ENCODE results near the gene SETD7.
"Not testable (repeated sequence)": the region's sequence is repeated elsewhere in the genome, so short reads cannot be mapped to it uniquely, and the experiment has no call there.

SETD7 gene

DNA sequence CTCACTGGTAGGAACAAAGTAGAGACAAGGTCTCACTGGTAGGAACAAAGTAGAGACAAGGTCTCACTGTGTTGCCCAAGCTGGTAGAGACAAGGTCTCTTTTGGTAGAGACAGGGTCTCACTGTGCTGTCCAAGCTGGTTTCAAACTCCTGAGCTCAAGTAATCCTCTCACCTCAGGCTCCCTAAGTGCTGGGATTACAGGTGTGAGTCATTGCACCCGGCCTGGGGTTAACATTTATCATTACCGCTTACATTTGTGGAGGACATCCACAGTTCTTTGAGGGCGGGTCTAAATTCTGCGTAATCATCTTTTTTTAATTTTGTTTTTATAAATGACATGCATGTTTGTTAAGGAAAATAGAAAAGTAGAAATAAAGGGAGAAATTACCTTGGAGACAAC lies 90.1 kb downstream of the SETD7 start:
- DNase-seq (ENCODE audit: low spot score): no peak

DNA sequence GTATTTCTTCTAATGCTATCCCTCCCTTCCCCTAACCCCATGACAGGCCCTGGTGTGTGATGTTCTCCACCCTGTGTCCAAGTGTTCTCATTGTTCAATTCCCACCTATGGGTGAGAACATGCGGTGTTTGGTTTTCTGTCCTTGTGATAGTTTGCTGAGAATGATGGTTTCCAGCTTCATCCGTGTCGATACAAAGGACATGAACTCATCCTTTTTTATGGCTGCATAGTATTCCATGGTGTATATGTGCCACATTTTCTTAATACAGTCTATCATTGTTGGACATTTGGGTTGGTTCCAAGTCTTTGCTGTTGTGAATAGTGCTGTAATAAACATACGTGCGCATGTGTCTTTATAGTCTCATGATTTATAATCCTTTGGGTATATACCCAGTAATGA lies 91.5 kb downstream of the SETD7 start:
- DNase-seq (ENCODE audit: low spot score): not testable (repeated sequence)

DNA sequence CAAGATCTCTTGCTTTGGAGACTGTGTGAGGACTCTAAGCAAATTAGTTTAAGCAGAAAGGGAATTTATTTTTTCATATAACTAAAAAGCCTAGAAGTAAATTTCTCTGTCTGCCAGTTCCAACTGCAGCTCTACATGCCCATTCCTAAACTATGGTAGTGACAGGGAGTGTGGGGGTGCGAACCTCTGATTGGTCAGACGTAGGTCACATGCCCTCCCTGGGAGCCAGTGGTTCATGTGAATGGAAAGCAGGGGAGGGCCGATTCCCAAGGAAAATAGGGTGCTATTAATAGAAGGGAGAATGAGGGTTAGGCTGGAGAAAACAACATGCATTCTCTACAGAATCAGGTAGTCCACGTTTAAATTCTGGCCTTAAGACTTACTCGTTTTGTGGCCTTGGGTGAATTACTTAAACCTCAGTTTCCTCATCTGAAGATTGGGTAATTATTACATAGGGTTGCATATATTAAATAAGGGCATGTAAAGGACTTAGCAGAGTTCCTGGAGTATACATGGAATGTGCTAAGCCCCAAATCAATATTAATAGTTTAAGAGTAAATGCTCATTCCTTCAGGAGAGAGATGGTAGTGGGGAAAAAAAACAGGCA lies 94.9 kb downstream of the SETD7 start:
- DNase-seq (ENCODE audit: low spot score): no peak

GRCh38 chr4:139460565-139460964 lies 95.5 kb downstream of the SETD7 start:
- DNase-seq (ENCODE audit: low spot score): no peak

GRCh38 chr4:139458999-139459398 lies 97.0 kb downstream of the SETD7 start:
- DNase-seq (ENCODE audit: low spot score): no peak

GRCh38 chr4:139458543-139458942 lies 97.5 kb downstream of the SETD7 start:
- DNase-seq (ENCODE audit: low spot score): no peak

GRCh38 chr4:139457318-139457717 lies 98.7 kb downstream of the SETD7 start:
- no peak for DNase-seq (ENCODE audit: low spot score)

GRCh38 chr4:139455126-139455538 lies 100.9 kb downstream of the SETD7 start:
- DNase-seq (ENCODE audit: low spot score): no peak

DNA sequence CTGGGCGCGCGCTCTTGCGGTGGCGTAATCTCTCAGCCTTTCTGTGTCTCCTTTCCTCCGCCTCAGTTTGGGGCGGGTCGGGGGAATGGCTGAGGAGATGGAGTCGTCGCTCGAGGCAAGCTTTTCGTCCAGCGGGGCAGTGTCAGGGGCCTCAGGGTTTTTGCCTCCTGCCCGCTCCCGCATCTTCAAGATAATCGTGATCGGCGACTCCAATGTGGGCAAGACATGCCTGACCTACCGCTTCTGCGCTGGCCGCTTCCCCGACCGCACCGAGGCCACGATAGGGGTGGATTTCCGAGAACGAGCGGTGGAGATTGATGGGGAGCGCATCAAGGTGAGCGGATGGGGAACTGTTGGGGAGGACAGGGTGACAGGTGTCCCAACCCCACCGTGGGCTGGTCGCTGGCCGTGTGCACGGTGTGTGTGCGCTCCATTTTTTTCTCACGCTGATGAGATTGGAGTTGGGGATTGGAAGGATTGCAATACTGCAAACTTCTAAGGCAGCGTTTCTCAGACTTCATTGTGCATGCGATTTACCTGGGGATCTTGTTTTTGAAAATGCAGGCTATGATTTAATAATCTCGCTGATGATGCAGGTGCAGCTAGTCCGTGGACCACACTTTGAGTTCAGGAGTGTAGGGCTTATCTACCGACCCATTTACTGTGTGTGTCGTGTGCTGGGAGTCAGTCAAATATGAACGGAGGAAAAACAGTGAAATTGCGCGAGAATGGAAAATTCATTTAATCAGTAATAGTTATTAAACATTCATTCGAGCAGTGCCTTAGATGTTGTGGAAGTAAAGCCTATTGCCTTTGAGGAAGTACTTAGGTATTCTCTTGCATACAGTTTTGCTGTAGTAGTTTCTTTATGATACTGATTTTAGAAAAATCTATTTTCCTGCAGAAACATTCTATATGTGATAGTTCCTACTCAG lies 101.6 kb downstream of the SETD7 start, which contains the start of gene RAB33B:
RAB33B (plus strand) TSS at position 11 of the 935 bp plus-strand sequence; CDS start at position 86, 75 bp downstream.
- DNase-seq (ENCODE audit: low spot score): peak; percentile 88

DNA sequence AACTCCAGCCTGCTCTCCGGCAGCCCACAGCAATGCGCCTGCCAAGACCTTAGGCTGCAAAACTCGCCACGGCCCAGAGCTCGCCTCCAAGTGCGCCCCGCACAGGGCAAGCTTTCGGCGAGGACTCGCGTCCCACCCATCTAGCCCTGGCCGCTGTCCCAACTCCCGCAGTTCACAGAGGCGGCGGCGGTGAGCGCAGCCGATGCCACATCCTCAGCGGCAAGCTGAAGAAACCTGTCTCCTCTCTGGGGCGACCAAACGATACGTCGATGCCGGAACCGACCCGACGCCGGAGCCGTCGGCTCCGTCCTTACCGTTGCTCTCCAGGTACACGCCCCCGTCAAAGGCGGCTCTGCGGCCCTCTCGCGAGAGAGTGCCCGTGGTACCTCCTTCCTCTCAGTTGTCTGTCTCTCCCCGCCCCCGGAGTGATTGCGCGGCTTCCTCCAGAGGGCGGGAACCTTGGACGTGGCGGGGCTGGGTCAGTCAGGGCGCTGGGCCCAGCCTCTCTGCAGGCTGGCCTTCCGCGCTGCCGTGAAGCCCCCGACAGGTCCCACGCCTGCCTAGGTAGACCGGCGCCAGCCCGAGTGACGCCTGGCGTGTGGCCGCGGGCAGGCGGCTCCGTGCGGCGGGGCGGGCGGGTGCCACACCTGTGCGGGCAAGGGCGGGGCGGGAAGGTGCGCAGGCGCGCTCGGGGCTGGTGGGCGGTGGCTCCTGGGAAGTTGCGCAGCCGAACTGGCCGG lies 102.5 kb downstream of the SETD7 start:
- peak; percentile 95 for DNase-seq (ENCODE audit: low spot score)

GRCh38 chr4:139453041-139453370 lies 103.0 kb downstream of the SETD7 start:
- DNase-seq (ENCODE audit: low spot score): no peak

DNA sequence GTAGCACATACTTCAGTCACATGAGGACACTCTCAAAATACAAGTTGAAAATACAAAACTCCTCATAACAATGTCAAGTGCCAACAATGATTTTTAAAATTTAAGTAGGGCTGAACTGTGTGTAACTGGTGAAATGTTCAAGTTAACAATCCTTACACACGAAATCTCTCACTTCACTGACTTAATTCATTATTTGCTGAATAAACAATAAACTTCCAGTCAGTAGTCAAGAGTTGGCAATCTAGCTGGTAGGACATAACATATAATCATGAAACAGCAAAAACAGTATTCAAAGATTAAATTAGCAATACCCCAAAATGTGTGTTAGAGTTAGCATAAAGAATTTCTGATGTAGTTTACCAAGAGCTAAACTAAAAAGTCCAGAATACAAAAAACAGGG lies 104.0 kb downstream of the SETD7 start:
- no peak for DNase-seq (ENCODE audit: low spot score)

DNA sequence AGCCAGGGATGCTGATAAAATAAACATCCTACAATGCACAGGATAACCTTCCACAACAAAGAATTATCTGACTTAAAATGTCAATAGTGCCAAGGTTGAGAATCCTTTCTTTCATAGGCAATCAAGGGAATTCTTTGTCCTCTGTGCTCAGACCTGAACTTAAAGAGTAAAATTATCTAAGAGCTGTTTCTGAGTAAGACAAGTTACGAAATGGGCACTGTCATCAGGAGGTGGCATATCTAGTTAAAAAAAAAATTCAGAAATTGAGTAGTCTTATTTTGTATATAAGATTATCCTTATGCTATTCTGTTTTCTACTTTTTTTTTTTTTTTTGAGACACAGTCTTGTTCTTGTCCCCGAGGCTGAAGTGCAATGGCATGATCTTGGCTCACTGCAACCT lies 105.4 kb downstream of the SETD7 start:
- no peak for DNase-seq (ENCODE audit: low spot score)

DNA sequence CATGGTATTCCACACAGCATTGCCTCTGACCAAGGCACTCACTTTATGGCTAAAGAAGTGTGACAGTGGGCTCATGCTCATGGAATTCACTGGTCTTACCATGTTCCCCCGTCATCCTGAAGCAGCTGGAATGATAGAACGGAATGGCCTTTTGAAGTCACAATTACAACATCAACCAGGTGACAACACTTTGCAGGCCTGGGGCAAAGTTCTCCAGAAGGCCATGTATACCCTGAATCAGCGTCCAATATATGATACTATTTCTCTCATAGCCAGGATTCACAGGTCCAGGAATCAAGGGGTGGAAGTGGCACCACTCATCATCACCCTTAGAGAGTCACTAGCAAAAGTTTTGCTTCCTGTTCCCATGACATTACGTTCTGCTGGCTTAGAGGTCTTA lies 108.9 kb downstream of the SETD7 start:
- not testable (repeated sequence) for DNase-seq (ENCODE audit: low spot score)
